Measurements from ENCODE around the gene ISL2.

Gene ISL2

GRCh38 chr15:76328106-76328696, 8.4 kb upstream of the ISL2 start:
- no peak for DNase-seq

- no peak for DNase-seq
Observed at GRCh38 chr15:76328958-76329357, 7.6 kb upstream of the ISL2 start.

- no peak for DNase-seq
Observed at GRCh38 chr15:76330080-76330680, 6.4 kb upstream of the ISL2 start.

GRCh38 chr15:76332796-76333195, 3.8 kb upstream of the ISL2 start:
- DNase-seq, result no peak

GRCh38 chr15:76333309-76333708, 3.3 kb upstream of the ISL2 start:
- DNase-seq, result no peak

GRCh38 chr15:76333720-76334437, 2.7 kb upstream of the ISL2 start:
- no peak for DNase-seq

GRCh38 chr15:76334438-76335306, 1.9 kb upstream of the ISL2 start:
- DNase-seq, result no peak

GRCh38 chr15:76335307-76336253, 993 bp upstream of the ISL2 start:
- DNase-seq, result no peak

GRCh38 chr15:76337059-76337695, 604 bp downstream of the ISL2 start:
- no peak for DNase-seq

- DNase-seq, result no peak
Observed at GRCh38 chr15:76337696-76338485, 1.3 kb downstream of the ISL2 start.

GRCh38 chr15:76338486-76339304, 2.1 kb downstream of the ISL2 start:
- no peak for DNase-seq

- DNase-seq, result no peak
Observed at GRCh38 chr15:76339305-76340197, 3.0 kb downstream of the ISL2 start.

GRCh38 chr15:76340198-76340802, 3.7 kb downstream of the ISL2 start:
- no peak for DNase-seq

- no peak for DNase-seq
Observed at GRCh38 chr15:76340803-76341365, 4.3 kb downstream of the ISL2 start.

GRCh38 chr15:76341366-76342057, 4.9 kb downstream of the ISL2 start:
- DNase-seq, result no peak

- no peak for DNase-seq
Observed at GRCh38 chr15:76342058-76342381, 5.4 kb downstream of the ISL2 start.

- no peak for DNase-seq
Observed at GRCh38 chr15:76342382-76343201, 6.0 kb downstream of the ISL2 start.

All from stimulated activated CD4-positive, alpha-beta T cell treated with anti-CD3 and anti-CD28 coated beads, Interleukin-2, amount 100 ng/mL, for 48 hours (primary cell).